GM12874 (cell line): ENCODE results near the gene TMEM119.

ENCODE experiments used
- CTCF ChIP-seq: IDR thresholded peaks from 2 replicates; pipeline ENCODE4 v1.5.1; 2011; ENCODE audit warnings: low read depth, mild to moderate bottlenecking, control low read depth, low read length, moderate library complexity; ENCODE audit not compliant: insufficient read depth

Gene TMEM119

GRCh38 chr12:108610336-108610815, 12.5 kb upstream of the TMEM119 start:
- no peak for TF ChIP-seq CTCF

GRCh38 chr12:108609537-108610335, 11.9 kb upstream of the TMEM119 start:
- TF ChIP-seq CTCF: no peak

GRCh38 chr12:108608616-108609015, 10.7 kb upstream of the TMEM119 start:
- TF ChIP-seq CTCF: no peak

DNA sequence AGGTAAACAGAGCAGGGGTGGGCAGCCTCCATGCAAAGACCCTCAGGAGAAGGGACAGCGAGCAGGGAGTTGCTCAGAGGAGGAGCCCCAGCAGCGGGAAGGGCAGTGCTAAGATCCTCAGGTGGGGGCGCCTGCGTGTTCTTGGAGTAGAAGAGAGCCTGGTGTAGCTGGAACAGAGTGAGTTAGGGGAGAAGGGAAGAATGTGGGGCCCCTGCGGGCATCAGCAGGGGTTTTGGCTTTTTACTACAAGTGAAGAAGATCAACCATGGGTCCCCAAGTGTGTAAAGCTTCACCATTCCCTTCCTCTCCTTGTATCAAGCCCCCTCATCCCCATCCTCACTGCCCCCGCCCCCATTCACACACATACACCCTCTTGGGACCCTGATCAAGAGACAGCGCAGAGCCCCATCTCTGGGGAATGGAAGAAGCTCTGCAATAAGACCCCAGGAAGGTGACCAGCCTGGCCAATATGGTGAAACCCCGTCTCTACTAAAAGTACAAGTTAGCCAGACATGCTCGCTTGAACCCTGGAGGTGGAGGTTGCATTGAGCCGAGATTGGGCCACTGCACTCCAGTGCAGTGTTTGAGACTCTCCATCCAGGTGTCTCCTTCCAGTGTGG, 10.2 kb upstream of the TMEM119 start:
- no peak for TF ChIP-seq CTCF

DNA sequence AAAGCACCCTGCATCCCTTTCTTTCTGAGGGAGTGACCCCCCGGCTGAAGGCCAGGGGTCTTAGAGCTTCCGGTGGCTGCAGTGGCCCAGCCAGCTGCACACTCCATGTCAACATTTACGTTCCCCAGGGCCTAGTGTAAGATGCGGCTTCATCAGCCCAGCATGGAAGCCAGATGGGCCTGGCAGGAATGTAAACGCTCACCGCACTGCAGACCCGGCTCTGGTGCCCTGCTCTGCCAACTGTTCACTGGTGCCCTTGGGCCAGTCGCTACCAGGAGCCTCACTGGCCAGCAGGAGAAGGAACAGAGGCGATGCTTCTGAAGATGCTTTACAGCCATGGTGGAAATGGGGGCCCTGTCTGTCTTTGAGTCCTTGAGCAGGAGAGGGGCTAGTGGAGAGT, 8.6 kb upstream of the TMEM119 start:
- no peak for TF ChIP-seq CTCF

DNA sequence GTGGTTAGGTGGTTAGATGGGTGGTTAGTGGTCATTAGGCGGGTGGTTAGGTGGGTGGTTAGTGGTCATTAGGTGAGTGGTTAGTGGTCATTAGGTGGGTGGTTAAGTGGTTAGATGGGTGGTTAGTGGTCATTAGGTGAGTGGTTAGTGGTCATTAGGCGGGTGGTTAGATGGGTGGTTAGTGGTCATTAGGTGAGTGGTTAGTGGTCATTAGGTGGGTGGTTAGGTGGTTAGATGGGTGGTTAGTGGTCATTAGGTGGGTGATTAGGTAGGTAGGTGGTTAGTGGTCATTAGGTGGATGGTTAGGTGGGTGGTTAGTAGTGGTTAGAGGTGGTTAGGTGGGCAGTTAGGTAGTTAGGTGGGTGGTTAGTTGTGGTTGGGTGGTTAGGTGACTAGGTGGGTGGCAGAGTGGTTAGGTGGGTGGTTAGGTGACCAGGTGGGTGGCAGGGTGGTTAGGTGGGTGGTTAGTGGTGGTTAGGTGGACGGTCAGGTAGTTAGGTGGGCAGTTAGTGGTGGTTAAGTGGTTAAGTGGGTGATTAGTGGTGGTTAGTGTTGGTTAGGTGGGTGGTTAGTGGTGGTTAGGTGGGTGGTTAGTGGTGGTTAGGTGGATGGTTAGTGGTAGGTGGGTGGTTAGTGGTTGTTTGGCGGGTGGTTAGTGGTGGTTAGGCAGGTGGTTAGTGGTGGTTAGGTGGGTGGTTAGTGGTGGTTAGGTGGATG, 8.0 kb upstream of the TMEM119 start:
- TF ChIP-seq CTCF: no peak

GRCh38 chr12:108605000-108605689, 7.3 kb upstream of the TMEM119 start:
- TF ChIP-seq CTCF: no peak
